Right lobe of liver (tissue), 6 donors: Measurements from ENCODE around the gene CHRNA3. TPM values are rescaled to one million over a fixed set of nuclear protein-coding genes. Genes with fewer than 3 reads are reported as not detected.

Experiments used
- ATAC-seq, 4 donors: fragments of 200-7000 bp; cut with Tn5 transposase; one replicate each; pipeline ENCODE4 v1.9.1; 2020; ENCODE audit warnings: mild to moderate bottlenecking in 4 of 4, moderate library complexity in 4 of 4
- DNase-seq, 3 donors: peaks; one replicate each; pipeline ENCODE4 v3.0.0-alpha.2; 2020
- H3K27ac ChIP-seq, 3 donors: fragments of 200-600 bp; one replicate each; pipeline ENCODE4 v1.8.0; 2022
- H3K27me3 ChIP-seq, 2 donors: fragments of 200-600 bp; one replicate each; pipeline ENCODE4 v1.8.0; 2022
- H3K36me3 ChIP-seq, 4 donors: fragments of 200-600 bp; sonication (generic) in 1 of 4; one replicate each; pipeline versions ENCODE4 v1.5.1 to v1.8.0; 2017 to 2022; ENCODE audit warnings: control low read depth in 1 of 4
- H3K4me1 ChIP-seq, 4 donors: fragments of 200-600 bp; sonication (generic) in 1 of 4; one replicate each; pipeline versions ENCODE4 v1.5.1 to v1.8.0; 2017 to 2022; ENCODE audit warnings: control low read depth in 1 of 4
- H3K4me3 ChIP-seq, 3 donors: fragments of 200-600 bp; one replicate each; pipeline ENCODE4 v1.8.0; 2022
- H3K9me3 ChIP-seq, 4 donors: fragments of 200-600 bp; sonication (generic) in 1 of 4; one replicate each; pipeline versions ENCODE4 v1.5.1 to v1.8.0; 2017 to 2022; ENCODE audit warnings: control low read depth in 1 of 4
- POLR2A ChIP-seq: fragments of 450-650 bp; IDR thresholded peaks from one replicate; pipeline ENCODE4 v1.6.1; 2017; ENCODE audit warnings: antibody characterized with exemption, mild to moderate bottlenecking
- WGBS: methylation state at CpG from one replicate; pipeline ENCODE4 v1.1.6; 2018; ENCODE audit warnings: low coverage, low lambda C conversion rate; ENCODE audit not compliant: insufficient coverage; ENCODE audit errors: missing lambda C conversion rate; 5-methylcytosine and 5-hydroxymethylcytosine counted together
- intact Hi-C, 2 donors: fragments of 100-400 bp; cut with DNase I; formaldehyde crosslinking; loops; one replicate each; pipeline versions ENCODE4 v1.11.2 to v1.14.1; 2022
- total RNA-seq, 6 experiments: library from RNA; depleted of rRNA in 2 of 6; stranded (reverse); fragments of >200 nt in 2 of 6; fragmentation: NEBNext Ultra II Directional in 3 of 6; extraction: Animal tissue kit (Norgen Biotek cat#: 25700) in 3 of 6; gene quantifications; one replicate each; pipeline versions ENCODE4 v1.1.0 to v1.2.4, GENCODE V29; 2016 to 2023
- TF ChIP-seq, protein P1 (sequence below), 4 donors: fragments of 200-600 bp in 3 of 4; fragments of 450-650 bp in 1 of 4; IDR thresholded peaks; one replicate each; pipeline versions ENCODE4 v1.5.1 to v1.8.0; 2016 to 2022; ENCODE audit warnings: antibody characterized with exemption in 4 of 4, mild to moderate bottlenecking in 2 of 4
- donor health status: DM: no; HTN: yes; CAD: no.
- donor health status: DM: no; HTN: no; CAD: no.
- donor health status: DM: no; HTN: no; CAD: no.
- donor health status: DM: no; HTN: yes; CAD: no.
- donor health status: DM: no; HTN: yes; CAD: no.

Gene CHRNA3
- total RNA-seq, 6 experiments from 2014 or later = not detected

DNA sequence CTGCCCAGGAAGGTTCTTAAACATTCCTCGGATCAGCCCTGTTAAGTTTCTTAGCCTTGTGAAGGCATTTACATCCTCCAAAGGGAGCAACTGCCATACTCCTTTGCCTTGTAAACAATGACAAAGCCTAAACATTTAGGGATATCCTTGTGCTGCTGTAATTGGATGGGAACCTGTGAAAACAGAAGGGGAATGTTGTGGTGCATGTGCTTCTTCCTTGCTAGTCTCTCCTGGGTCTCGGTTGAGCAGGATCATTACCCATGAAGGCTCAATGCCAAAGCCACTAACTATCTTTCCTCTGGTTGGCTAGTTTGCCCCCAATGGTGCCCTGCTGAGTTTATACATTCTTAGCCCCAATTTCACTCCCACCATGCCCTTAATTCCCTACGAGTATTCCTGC, 17.3 kb downstream of the CHRNA3 start:
- Histone ChIP-seq H3K4me3 (no peak overlapping the region), H3K27me3 (no peaks in the 10 kb centered on the region), H3K27ac (no peak overlapping the region), H3K9me3 (no peaks in the 10 kb centered on the region), H3K4me1 (no peaks in the 10 kb centered on the region), H3K36me3 (no peaks in the 10 kb centered on the region)
- intact Hi-C loops = no loop called here
- ATAC-seq (no peak), DNase-seq (no peak)
- WGBS = 49% methylated on average over 3 of the region's 3 CpGs
- no peak for TF ChIP-seq POLR2A
- TF ChIP-seq, protein P1, sequence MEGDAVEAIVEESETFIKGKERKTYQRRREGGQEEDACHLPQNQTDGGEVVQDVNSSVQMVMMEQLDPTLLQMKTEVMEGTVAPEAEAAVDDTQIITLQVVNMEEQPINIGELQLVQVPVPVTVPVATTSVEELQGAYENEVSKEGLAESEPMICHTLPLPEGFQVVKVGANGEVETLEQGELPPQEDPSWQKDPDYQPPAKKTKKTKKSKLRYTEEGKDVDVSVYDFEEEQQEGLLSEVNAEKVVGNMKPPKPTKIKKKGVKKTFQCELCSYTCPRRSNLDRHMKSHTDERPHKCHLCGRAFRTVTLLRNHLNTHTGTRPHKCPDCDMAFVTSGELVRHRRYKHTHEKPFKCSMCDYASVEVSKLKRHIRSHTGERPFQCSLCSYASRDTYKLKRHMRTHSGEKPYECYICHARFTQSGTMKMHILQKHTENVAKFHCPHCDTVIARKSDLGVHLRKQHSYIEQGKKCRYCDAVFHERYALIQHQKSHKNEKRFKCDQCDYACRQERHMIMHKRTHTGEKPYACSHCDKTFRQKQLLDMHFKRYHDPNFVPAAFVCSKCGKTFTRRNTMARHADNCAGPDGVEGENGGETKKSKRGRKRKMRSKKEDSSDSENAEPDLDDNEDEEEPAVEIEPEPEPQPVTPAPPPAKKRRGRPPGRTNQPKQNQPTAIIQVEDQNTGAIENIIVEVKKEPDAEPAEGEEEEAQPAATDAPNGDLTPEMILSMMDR (IDR thresholded peaks at IDR 0.05) = no peak

DNA sequence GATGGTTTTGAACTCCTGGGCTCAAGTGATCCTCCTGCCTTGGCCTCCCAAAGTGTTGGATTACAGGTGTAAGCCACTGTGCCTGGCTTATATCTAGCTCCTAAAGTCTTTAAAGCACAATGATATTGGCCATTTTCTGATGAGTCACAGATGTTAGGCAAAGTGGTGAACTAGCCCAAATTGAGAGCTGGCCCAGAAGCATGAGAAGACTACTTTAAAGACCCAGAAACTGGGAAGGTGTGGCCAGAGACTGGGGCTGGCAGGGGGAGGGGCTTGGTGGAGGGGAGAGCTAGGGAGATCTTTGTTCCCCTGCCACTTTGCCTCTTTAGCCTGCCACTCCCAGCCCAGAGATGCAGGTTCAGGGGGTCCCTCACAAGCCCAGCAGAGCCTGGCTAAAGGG, 21.6 kb downstream of the CHRNA3 start:
- no peak overlapping the region for H3K4me3 ChIP-seq
- H3K4me1 ChIP-seq = no peaks in the 10 kb centered on the region
- H3K9me3 ChIP-seq = no peaks in the 10 kb centered on the region
- no peaks in the 10 kb centered on the region for H3K36me3 ChIP-seq
- no peak for ATAC-seq
- no peak overlapping the region for H3K27ac ChIP-seq
- no peak for DNase-seq
- TF ChIP-seq, protein P1 (IDR thresholded peaks at IDR 0.05) = no peak
- TF ChIP-seq POLR2A = no peak
- no peaks in the 10 kb centered on the region for H3K27me3 ChIP-seq
- intact Hi-C loops = no loop called here

DNA sequence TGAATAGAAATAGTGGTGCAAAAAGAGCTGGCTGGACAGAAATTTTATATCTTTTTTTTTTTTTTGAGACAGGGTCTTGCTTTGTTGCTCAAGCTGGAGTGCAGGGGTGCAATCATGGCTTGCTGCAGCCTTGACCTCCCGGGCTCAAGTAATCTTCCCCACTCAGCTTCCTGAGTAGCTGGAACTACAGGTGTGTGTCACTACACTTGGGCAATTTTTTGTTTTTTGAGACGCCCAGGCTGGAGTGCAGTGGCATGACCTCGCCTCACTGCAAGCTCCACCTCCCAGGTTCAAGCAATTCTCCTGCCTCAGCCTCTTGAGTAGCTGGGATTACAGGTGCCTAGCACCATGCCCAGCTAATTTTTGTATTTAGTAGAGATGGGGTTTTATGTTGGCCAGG, 22.4 kb downstream of the CHRNA3 start:
- Histone ChIP-seq H3K27ac (no peak overlapping the region), H3K36me3 (no peaks in the 10 kb centered on the region), H3K27me3 (no peaks in the 10 kb centered on the region), H3K4me3 (no peak overlapping the region), H3K4me1 (no peaks in the 10 kb centered on the region), H3K9me3 (no peaks in the 10 kb centered on the region)
- no CpG with 5 or more reads among the region's 3 CpGs for WGBS
- no peak for ATAC-seq
- no peak for DNase-seq
- TF ChIP-seq, protein P1 (IDR thresholded peaks at IDR 0.05) = no peak
- no peak for TF ChIP-seq POLR2A
- intact Hi-C loops = no loop called here

DNA sequence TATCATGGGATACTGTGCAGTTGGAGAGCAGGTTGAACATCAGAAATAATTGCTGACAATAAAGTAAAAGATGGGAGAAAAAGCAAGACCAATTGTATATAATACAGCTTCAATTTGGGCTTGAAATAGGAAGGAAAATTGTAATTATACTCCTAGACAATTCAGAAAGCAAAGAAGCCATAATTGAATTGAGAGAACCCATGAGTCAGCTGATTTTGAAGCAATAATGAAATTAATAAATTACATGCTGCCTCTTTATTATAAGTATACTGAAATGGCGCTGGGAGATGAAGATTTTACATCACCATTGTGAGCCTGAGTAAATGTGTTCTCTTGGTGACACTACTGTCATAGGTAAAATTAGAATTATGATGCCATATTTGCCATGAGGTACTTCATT, 23.2 kb downstream of the CHRNA3 start:
- Histone ChIP-seq H3K36me3 (no peaks in the 10 kb centered on the region), H3K27ac (no peak overlapping the region), H3K9me3 (no peaks in the 10 kb centered on the region), H3K4me3 (no peak overlapping the region), H3K4me1 (no peaks in the 10 kb centered on the region), H3K27me3 (no peaks in the 10 kb centered on the region)
- 88% methylated on average over 1 of the region's 1 CpG for WGBS
- TF ChIP-seq, protein P1 (IDR thresholded peaks at IDR 0.05) = no peak
- TF ChIP-seq POLR2A = no peak
- DNase-seq (no peak), ATAC-seq (no peak)
- intact Hi-C loops = no loop called here

DNA sequence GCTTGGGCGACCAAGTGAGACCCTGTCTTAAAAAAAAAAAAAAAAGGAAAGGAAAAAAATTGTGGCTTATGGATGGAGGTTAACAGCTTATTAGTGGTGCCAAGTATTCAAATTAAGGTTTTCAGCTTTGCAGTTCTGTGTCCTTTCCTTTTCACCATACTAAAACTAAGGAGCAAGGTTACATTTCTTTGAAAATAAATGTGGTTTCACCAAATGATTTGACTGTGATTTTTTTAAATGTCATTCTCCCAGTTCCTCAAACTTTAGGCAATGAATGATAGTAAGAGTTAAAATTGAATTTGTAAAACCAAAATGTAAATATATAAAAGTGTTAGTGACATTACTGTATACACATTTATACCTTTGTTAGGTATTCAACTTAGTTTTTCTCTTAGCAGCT, 45.9 kb downstream of the CHRNA3 start:
- no peak for DNase-seq

More for the DNA sequence above, 45.9 kb downstream of the CHRNA3 start:
- H3K4me3 ChIP-seq = no peak overlapping the region
- TF ChIP-seq POLR2A = no peak
- TF ChIP-seq, protein P1 (IDR thresholded peaks at IDR 0.05) = no peak
- no peak overlapping the region for H3K27ac ChIP-seq
- intact Hi-C loops = no loop called here
- 33% methylated on average over 1 of the region's 1 CpG for WGBS
- no peak for ATAC-seq
- H3K27me3 ChIP-seq = no peaks in the 10 kb centered on the region
- no peaks in the 10 kb centered on the region for H3K36me3 ChIP-seq
- H3K9me3 ChIP-seq = no peaks in the 10 kb centered on the region
- H3K4me1 ChIP-seq = no peaks in the 10 kb centered on the region
